Activated CD4-positive, alpha-beta T cell treated with anti-CD3 and anti-CD28 coated beads, Interleukin-2, amount 10 ng/mL, durations not matched to agents 24 days and 14 days (primary cell): ENCODE measurements around the gene SYDE2. TPM values are rescaled to one million over a fixed set of nuclear protein-coding genes. Genes with fewer than 3 reads are reported as not detected.
A peak's percentile ranks its signal among the peaks of the same experiment; 100 is the strongest.
"Not testable (repeated sequence)": the region's sequence is repeated elsewhere in the genome, so short reads cannot be mapped to it uniquely, and the experiment has no call there.

Source experiments
- DNase-seq: peaks from one replicate; pipeline ENCODE4 v3.0.0; 2022
- H3K27ac Mint-ChIP-seq: one replicate; pipeline ENCODE4 v1.8.0; 2022; ENCODE audit warnings: mild to moderate bottlenecking, mixed read lengths
- H3K27me3 Mint-ChIP-seq: one replicate; pipeline ENCODE4 v1.8.0; 2022; ENCODE audit warnings: mixed read lengths
- H3K36me3 Mint-ChIP-seq: one replicate; pipeline ENCODE4 v1.8.0; 2022; ENCODE audit warnings: low read depth, mild to moderate bottlenecking, mixed read lengths
- H3K4me1 Mint-ChIP-seq: one replicate; pipeline ENCODE4 v1.8.0; 2021; ENCODE audit warnings: mixed read lengths
- H3K4me3 Mint-ChIP-seq: one replicate; pipeline ENCODE4 v1.8.0; 2022; ENCODE audit warnings: mild to moderate bottlenecking, moderate library complexity, mixed read lengths
- H3K9me3 Mint-ChIP-seq: one replicate; pipeline ENCODE4 v1.8.0; 2021; ENCODE audit warnings: mixed read lengths
- intact Hi-C: fragments of 100-400 bp; cut with micrococcal nuclease; formaldehyde crosslinking; loops from one replicate; pipeline ENCODE4 v1.15.1; 2023
- total RNA-seq: library from RNA; stranded (reverse); gene quantifications from 2 replicates; pipeline ENCODE4 v1.2.3, GENCODE V29; 2022

SYDE2 gene
- total RNA-seq, 1 donor from 2014 or later, result 1.2 TPM

- DNase-seq, result no peak
- Mint-ChIP-seq H3K4me1 (peaks cover 15% of the 10 kb centered on the region), H3K36me3 (no peaks in the 10 kb centered on the region), H3K27me3 (peaks cover 4% of the 10 kb centered on the region), H3K9me3 (peaks cover 7% of the 10 kb centered on the region), H3K27ac (no peak overlapping the region), H3K4me3 (no peak overlapping the region)
- intact Hi-C loops, result no loop called here
Measured at GRCh38 chr1:85174503-85174902, 26.3 kb downstream of the SYDE2 start.

GRCh38 chr1:85172684-85173337 is 28.0 kb downstream of the SYDE2 start:
- H3K9me3 Mint-ChIP-seq, result peaks cover 7% of the 10 kb centered on the region
- H3K36me3 Mint-ChIP-seq, result no peaks in the 10 kb centered on the region
- peaks cover 9% of the 10 kb centered on the region for H3K4me1 Mint-ChIP-seq
- no peak for DNase-seq
- H3K27me3 Mint-ChIP-seq, result peaks cover 4% of the 10 kb centered on the region
- no peak overlapping the region for H3K4me3 Mint-ChIP-seq
- intact Hi-C loops, result no loop called here
- H3K27ac Mint-ChIP-seq, result no peak overlapping the region

GRCh38 chr1:85171721-85172120 is 29.1 kb downstream of the SYDE2 start:
- Mint-ChIP-seq H3K4me3 (no peak overlapping the region), H3K36me3 (no peaks in the 10 kb centered on the region), H3K27ac (no peak overlapping the region), H3K27me3 (peaks cover 4% of the 10 kb centered on the region), H3K9me3 (no peaks in the 10 kb centered on the region), H3K4me1 (peaks cover 9% of the 10 kb centered on the region)
- DNase-seq, result no peak
- intact Hi-C loops, result no loop called here

- intact Hi-C loops, result no loop called here
- peaks cover 9% of the 10 kb centered on the region for H3K4me1 Mint-ChIP-seq
- no peak for DNase-seq
- H3K4me3 Mint-ChIP-seq, result no peak overlapping the region
- H3K9me3 Mint-ChIP-seq, result no peaks in the 10 kb centered on the region
- H3K27me3 Mint-ChIP-seq, result peaks cover 4% of the 10 kb centered on the region
- H3K36me3 Mint-ChIP-seq, result no peaks in the 10 kb centered on the region
- H3K27ac Mint-ChIP-seq, result no peak overlapping the region
Measured at GRCh38 chr1:85168884-85169283, 31.9 kb downstream of the SYDE2 start.

- no peak overlapping the region for H3K4me3 Mint-ChIP-seq
- intact Hi-C loops, result no loop called here
- no peak for DNase-seq
- peaks cover 3% of the 10 kb centered on the region for H3K4me1 Mint-ChIP-seq
- no peaks in the 10 kb centered on the region for H3K36me3 Mint-ChIP-seq
- H3K27me3 Mint-ChIP-seq, result peaks cover 2% of the 10 kb centered on the region
- H3K27ac Mint-ChIP-seq, result no peak overlapping the region
- H3K9me3 Mint-ChIP-seq, result no peaks in the 10 kb centered on the region
Measured at GRCh38 chr1:85166351-85166750, 34.5 kb downstream of the SYDE2 start.

- H3K36me3 Mint-ChIP-seq, result no peaks in the 10 kb centered on the region
- no peaks in the 10 kb centered on the region for H3K4me1 Mint-ChIP-seq
- H3K9me3 Mint-ChIP-seq, result no peaks in the 10 kb centered on the region
- H3K27ac Mint-ChIP-seq, result no peak overlapping the region
- no peak overlapping the region for H3K4me3 Mint-ChIP-seq
- DNase-seq, result no peak
- no peaks in the 10 kb centered on the region for H3K27me3 Mint-ChIP-seq
- intact Hi-C loops, result no loop called here
Measured at GRCh38 chr1:85158910-85159309, 41.9 kb downstream of the SYDE2 start.

- DNase-seq, result no peak
- intact Hi-C loops, result no loop called here
- Mint-ChIP-seq H3K27me3 (no peaks in the 10 kb centered on the region), H3K4me3 (no peak overlapping the region), H3K36me3 (no peaks in the 10 kb centered on the region), H3K9me3 (no peaks in the 10 kb centered on the region), H3K27ac (no peak overlapping the region), H3K4me1 (peaks cover 7% of the 10 kb centered on the region)
Measured at GRCh38 chr1:85157436-85157835, 43.4 kb downstream of the SYDE2 start.

- peak; percentile 62 for DNase-seq
- Mint-ChIP-seq H3K27me3 (no peaks in the 10 kb centered on the region), H3K27ac (no peak overlapping the region), H3K9me3 (no peaks in the 10 kb centered on the region), H3K4me1 (peaks cover 22% of the 10 kb centered on the region), H3K36me3 (no peaks in the 10 kb centered on the region), H3K4me3 (no peak overlapping the region)
- intact Hi-C loops, result no loop called here
Measured at GRCh38 chr1:85153149-85153891, 47.5 kb downstream of the SYDE2 start.

- intact Hi-C loops, result no loop called here
- no peaks in the 10 kb centered on the region for H3K36me3 Mint-ChIP-seq
- no peak overlapping the region for H3K27ac Mint-ChIP-seq
- no peaks in the 10 kb centered on the region for H3K27me3 Mint-ChIP-seq
- no peak for DNase-seq
- H3K4me3 Mint-ChIP-seq, result no peak overlapping the region
- H3K4me1 Mint-ChIP-seq, result peaks cover 29% of the 10 kb centered on the region
- H3K9me3 Mint-ChIP-seq, result peaks cover 3% of the 10 kb centered on the region
Measured at GRCh38 chr1:85151446-85151845, 49.4 kb downstream of the SYDE2 start.

GRCh38 chr1:85149805-85150204 is 51.0 kb downstream of the SYDE2 start:
- DNase-seq, result no peak
- intact Hi-C loops, result loop anchor here (5.0 kb wide), 1 partner anchor 52 kb away; the partner anchor contains the start of gene SYDE2
- H3K4me1 Mint-ChIP-seq, result peaks cover 29% of the 10 kb centered on the region
- H3K4me3 Mint-ChIP-seq, result no peak overlapping the region
- no peaks in the 10 kb centered on the region for H3K36me3 Mint-ChIP-seq
- H3K27me3 Mint-ChIP-seq, result no peaks in the 10 kb centered on the region
- H3K27ac Mint-ChIP-seq, result no peak overlapping the region
- H3K9me3 Mint-ChIP-seq, result peaks cover 3% of the 10 kb centered on the region

GRCh38 chr1:85148524-85149250 is 52.1 kb downstream of the SYDE2 start:
- Mint-ChIP-seq H3K27me3 (no peaks in the 10 kb centered on the region), H3K4me3 (peak overlapping the region; percentile 11), H3K27ac (peak overlapping the region; percentile 78), H3K4me1 (peaks cover 27% of the 10 kb centered on the region), H3K9me3 (peaks cover 3% of the 10 kb centered on the region), H3K36me3 (no peaks in the 10 kb centered on the region)
- DNase-seq, result peak; percentile 70
- intact Hi-C loops, result loop anchor here (5.0 kb wide), 1 partner anchor 54 kb away; the partner anchor contains the start of gene SYDE2

- Mint-ChIP-seq H3K4me3 (no peak overlapping the region), H3K9me3 (peaks cover 3% of the 10 kb centered on the region), H3K27ac (no peak overlapping the region), H3K27me3 (no peaks in the 10 kb centered on the region), H3K4me1 (peaks cover 22% of the 10 kb centered on the region), H3K36me3 (no peaks in the 10 kb centered on the region)
- DNase-seq, result no peak
- intact Hi-C loops, result loop anchor here (5.0 kb wide), 1 partner anchor 55 kb away; the partner anchor contains the start of gene SYDE2
Measured at GRCh38 chr1:85146972-85147359, 53.9 kb downstream of the SYDE2 start.

- intact Hi-C loops, result loop anchor here (5.0 kb wide), 1 partner anchor 56 kb away; the partner anchor contains the start of gene SYDE2
- H3K4me3 Mint-ChIP-seq, H3K9me3 Mint-ChIP-seq, DNase-seq, H3K36me3 Mint-ChIP-seq, H3K27ac Mint-ChIP-seq, H3K27me3 Mint-ChIP-seq: not testable (repeated sequence)
- peaks cover 22% of the 10 kb centered on the region for H3K4me1 Mint-ChIP-seq
Measured at GRCh38 chr1:85146298-85146971, 54.4 kb downstream of the SYDE2 start.
